Urinary bladder (tissue), 4 donors: ENCODE measurements around the gene ENHO. TPM values are rescaled to one million over a fixed set of nuclear protein-coding genes. Genes with fewer than 3 reads are reported as not detected.

Experiments
- DNase-seq: peaks from one replicate; pipeline ENCODE4 v3.0.0-alpha.2; 2015; ENCODE audit errors: extremely low spot score
- H3K27ac ChIP-seq: one replicate; pipeline ENCODE4 v1.5.1; 2013; ENCODE audit warnings: low read depth, mild to moderate bottlenecking, moderate library complexity
- H3K36me3 ChIP-seq: one replicate; pipeline ENCODE4 v1.6.1; 2013; ENCODE audit warnings: mild to moderate bottlenecking, moderate library complexity; ENCODE audit not compliant: insufficient read depth
- H3K4me1 ChIP-seq: one replicate; pipeline ENCODE4 v1.6.1; 2013; ENCODE audit warnings: mild to moderate bottlenecking, moderate library complexity; ENCODE audit not compliant: insufficient read depth
- H3K4me3 ChIP-seq: one replicate; pipeline ENCODE4 v1.5.1; 2013; ENCODE audit warnings: low read depth, low read length
- WGBS: extraction: QIAGEN DNeasy Blood & Tissue Kit; methylation state at CpG from one replicate; pipeline ENCODE4 v1.1.7; 2013; 5-methylcytosine and 5-hydroxymethylcytosine counted together
- polyA plus RNA-seq: library from polyadenylated mRNA; stranded (reverse); fragments of 200-250 nt; gene quantifications from one replicate; pipeline ENCODE4 v1.2.3, GENCODE V29; 2013
- total RNA-seq: library from RNA; depleted of rRNA; stranded (reverse); fragments of >200 nt; gene quantifications from one replicate; pipeline ENCODE4 v1.2.3, GENCODE V29; 2014
- donor health status: healthy with polysubstance abuse.
- donor health status: healthy.

The ENHO gene
- total and polyA plus RNA-seq, 2 donors: 0.26 to 1.8 TPM

- WGBS: 13% methylated on average over 5 of the region's 5 CpGs
- H3K4me3 ChIP-seq: no peak overlapping the region
- H3K27ac ChIP-seq: no peak overlapping the region
- no peak for DNase-seq
- no peaks in the 10 kb centered on the region for H3K36me3 ChIP-seq
- H3K4me1 ChIP-seq: no peaks in the 10 kb centered on the region
Measured at GRCh38 chr9:34501889-34502425, 20.8 kb downstream of the ENHO start.

- 46% methylated on average over 2 of the region's 2 CpGs for WGBS
- H3K4me1 ChIP-seq: no peaks in the 10 kb centered on the region
- no peak for DNase-seq
- no peak overlapping the region for H3K27ac ChIP-seq
- H3K36me3 ChIP-seq: no peaks in the 10 kb centered on the region
- H3K4me3 ChIP-seq: no peak overlapping the region
Measured at GRCh38 chr9:34501372-34501771, 21.4 kb downstream of the ENHO start.

- DNase-seq: no peak
- H3K4me3 ChIP-seq: no peak overlapping the region
- 2% methylated on average over 6 of the region's 6 CpGs for WGBS
- H3K27ac ChIP-seq: no peak overlapping the region
- H3K4me1 ChIP-seq: no peaks in the 10 kb centered on the region
- no peaks in the 10 kb centered on the region for H3K36me3 ChIP-seq
Measured at GRCh38 chr9:34500623-34501267, 22.0 kb downstream of the ENHO start.

- Histone ChIP-seq H3K36me3 (no peaks in the 10 kb centered on the region), H3K4me1 (no peaks in the 10 kb centered on the region), H3K27ac (no peak overlapping the region), H3K4me3 (no peak overlapping the region)
- no peak for DNase-seq
- 72% methylated on average over 2 of the region's 2 CpGs for WGBS
Measured at GRCh38 chr9:34499076-34499475, 23.7 kb downstream of the ENHO start.

- Histone ChIP-seq H3K36me3 (no peaks in the 10 kb centered on the region), H3K27ac (no peak overlapping the region), H3K4me1 (no peaks in the 10 kb centered on the region), H3K4me3 (no peak overlapping the region)
- no peak for DNase-seq
- WGBS: 37% methylated on average over 3 of the region's 3 CpGs
Measured at GRCh38 chr9:34498553-34498952, 24.2 kb downstream of the ENHO start.

GRCh38 chr9:34496149-34496712 is 26.6 kb downstream of the ENHO start:
- no peak overlapping the region for H3K27ac ChIP-seq
- no peaks in the 10 kb centered on the region for H3K4me1 ChIP-seq
- H3K36me3 ChIP-seq: no peaks in the 10 kb centered on the region
- 73% methylated on average over 6 of the region's 6 CpGs for WGBS
- DNase-seq: no peak
- H3K4me3 ChIP-seq: no peak overlapping the region

GRCh38 chr9:34493972-34494535 is 28.7 kb downstream of the ENHO start:
- 34% methylated on average over 8 of the region's 8 CpGs for WGBS
- Histone ChIP-seq H3K27ac (no peak overlapping the region), H3K4me3 (no peak overlapping the region), H3K4me1 (no peaks in the 10 kb centered on the region), H3K36me3 (no peaks in the 10 kb centered on the region)
- DNase-seq: no peak

- Histone ChIP-seq H3K4me1 (no peaks in the 10 kb centered on the region), H3K4me3 (no peak overlapping the region), H3K36me3 (no peaks in the 10 kb centered on the region), H3K27ac (no peak overlapping the region)
- WGBS: 24% methylated on average over 2 of the region's 2 CpGs
- no peak for DNase-seq
Measured at GRCh38 chr9:34492051-34492450, 30.7 kb downstream of the ENHO start.

GRCh38 chr9:34491596-34491995 is 31.2 kb downstream of the ENHO start:
- WGBS: 51% methylated on average over 2 of the region's 2 CpGs
- Histone ChIP-seq H3K36me3 (no peaks in the 10 kb centered on the region), H3K4me3 (no peak overlapping the region), H3K4me1 (no peaks in the 10 kb centered on the region), H3K27ac (no peak overlapping the region)
- DNase-seq: no peak

GRCh38 chr9:34490760-34491159 is 32.0 kb downstream of the ENHO start:
- no peaks in the 10 kb centered on the region for H3K4me1 ChIP-seq
- H3K36me3 ChIP-seq: no peaks in the 10 kb centered on the region
- DNase-seq: no peak
- WGBS: 59% methylated on average over 3 of the region's 3 CpGs
- H3K27ac ChIP-seq: no peak overlapping the region
- H3K4me3 ChIP-seq: no peak overlapping the region

GRCh38 chr9:34490360-34490759 is 32.4 kb downstream of the ENHO start:
- H3K4me3 ChIP-seq: no peak overlapping the region
- no peaks in the 10 kb centered on the region for H3K4me1 ChIP-seq
- DNase-seq: no peak
- no peak overlapping the region for H3K27ac ChIP-seq
- H3K36me3 ChIP-seq: no peaks in the 10 kb centered on the region
- WGBS: 70% methylated on average over 1 of the region's 1 CpG

- Histone ChIP-seq H3K4me3 (no peak overlapping the region), H3K36me3 (no peaks in the 10 kb centered on the region), H3K27ac (no peak overlapping the region), H3K4me1 (no peaks in the 10 kb centered on the region)
- WGBS: 58% methylated on average over 3 of the region's 3 CpGs
- no peak for DNase-seq
Measured at GRCh38 chr9:34486572-34486971, 36.2 kb downstream of the ENHO start.

- no peak for DNase-seq
- Histone ChIP-seq H3K36me3 (no peaks in the 10 kb centered on the region), H3K4me1 (no peaks in the 10 kb centered on the region), H3K4me3 (no peak overlapping the region), H3K27ac (no peak overlapping the region)
- WGBS: 71% methylated on average over 6 of the region's 6 CpGs
Measured at GRCh38 chr9:34485822-34486221, 37.0 kb downstream of the ENHO start.

- Histone ChIP-seq H3K4me1 (no peaks in the 10 kb centered on the region), H3K4me3 (no peak overlapping the region), H3K36me3 (no peaks in the 10 kb centered on the region), H3K27ac (no peak overlapping the region)
- no peak for DNase-seq
Measured at GRCh38 chr9:34484678-34485077, 38.1 kb downstream of the ENHO start.
